Measurements from ENCODE around the gene RNF152.

The RNF152 gene

GRCh38 chr18:61929881-61930640 lies 37.3 kb upstream of the RNF152 start:
- no peak overlapping the region for H3K27ac Mint-ChIP-seq
- H3K9me3 Mint-ChIP-seq: peaks cover 17% of the 10 kb centered on the region
- H3K4me1 Mint-ChIP-seq: no peaks in the 10 kb centered on the region
- H3K4me3 Mint-ChIP-seq: no peak overlapping the region
- H3K36me3 Mint-ChIP-seq (ENCODE audit: low read depth): peaks cover 4% of the 10 kb centered on the region
- no peaks in the 10 kb centered on the region for H3K27me3 Mint-ChIP-seq (ENCODE audit: low read depth)
- no peak for TF ChIP-seq CTCF (IDR thresholded peaks at IDR 0.05; ENCODE audit: unreplicated experiment in 3 of 3)

- no peak overlapping the region for H3K27ac Mint-ChIP-seq
- peaks cover 4% of the 10 kb centered on the region for H3K36me3 Mint-ChIP-seq (ENCODE audit: low read depth)
- no peaks in the 10 kb centered on the region for H3K4me1 Mint-ChIP-seq
- H3K4me3 Mint-ChIP-seq: no peak overlapping the region
- no peaks in the 10 kb centered on the region for H3K27me3 Mint-ChIP-seq (ENCODE audit: low read depth)
- H3K9me3 Mint-ChIP-seq: peaks cover 17% of the 10 kb centered on the region
- TF ChIP-seq CTCF (IDR thresholded peaks at IDR 0.05; ENCODE audit: unreplicated experiment in 3 of 3): no peak
Observed at GRCh38 chr18:61926532-61926931, 33.7 kb upstream of the RNF152 start.

GRCh38 chr18:61924550-61924949 lies 31.7 kb upstream of the RNF152 start:
- H3K4me3 Mint-ChIP-seq: no peak overlapping the region
- peaks cover 15% of the 10 kb centered on the region for H3K9me3 Mint-ChIP-seq
- no peak overlapping the region for H3K27ac Mint-ChIP-seq
- no peak for TF ChIP-seq CTCF (IDR thresholded peaks at IDR 0.05; ENCODE audit: unreplicated experiment in 3 of 3)
- no peaks in the 10 kb centered on the region for H3K4me1 Mint-ChIP-seq
- peaks cover 4% of the 10 kb centered on the region for H3K36me3 Mint-ChIP-seq (ENCODE audit: low read depth)
- no peaks in the 10 kb centered on the region for H3K27me3 Mint-ChIP-seq (ENCODE audit: low read depth)

- Mint-ChIP-seq H3K27me3 (ENCODE audit: low read depth) (no peaks in the 10 kb centered on the region), H3K4me1 (no peaks in the 10 kb centered on the region), H3K4me3 (no peak overlapping the region), H3K27ac (no peak overlapping the region), H3K9me3 (peaks cover 12% of the 10 kb centered on the region), H3K36me3 (ENCODE audit: low read depth) (peaks cover 4% of the 10 kb centered on the region)
- TF ChIP-seq CTCF (IDR thresholded peaks at IDR 0.05; ENCODE audit: unreplicated experiment in 3 of 3): no peak
Observed at GRCh38 chr18:61922435-61922834, 29.6 kb upstream of the RNF152 start.

- no peak for TF ChIP-seq CTCF (IDR thresholded peaks at IDR 0.05; ENCODE audit: unreplicated experiment in 3 of 3)
- Mint-ChIP-seq H3K27ac (no peak overlapping the region), H3K4me3 (no peak overlapping the region), H3K4me1 (no peaks in the 10 kb centered on the region), H3K9me3 (peaks cover 8% of the 10 kb centered on the region), H3K27me3 (ENCODE audit: low read depth) (no peaks in the 10 kb centered on the region), H3K36me3 (ENCODE audit: low read depth) (no peaks in the 10 kb centered on the region)
Observed at GRCh38 chr18:61921621-61922235, 28.9 kb upstream of the RNF152 start.

- Mint-ChIP-seq H3K4me1 (peaks cover 8% of the 10 kb centered on the region), H3K27ac (peak overlapping the region in 1 of 3 experiments; percentile 9), H3K36me3 (ENCODE audit: low read depth) (no peaks in the 10 kb centered on the region), H3K27me3 (ENCODE audit: low read depth) (no peaks in the 10 kb centered on the region), H3K4me3 (no peak overlapping the region), H3K9me3 (peaks cover 8% of the 10 kb centered on the region)
- no peak for TF ChIP-seq CTCF (IDR thresholded peaks at IDR 0.05; ENCODE audit: unreplicated experiment in 3 of 3)
Observed at GRCh38 chr18:61917818-61918217, 25.0 kb upstream of the RNF152 start.
